NCI-H69 (cell line): ENCODE data around the gene RNASET2.
"Not testable (repeated sequence)": the region's sequence is repeated elsewhere in the genome, so short reads cannot be mapped to it uniquely, and the experiment has no call there.

ENCODE experiments used
- DNase-seq: peaks from one replicate; lab custom pipeline; 2025; lab: John Stamatoyannopoulos, UW

The RNASET2 gene

GRCh38 chr6:166927240-166927934 lies 29.0 kb downstream of the RNASET2 start:
- no peak for DNase-seq

- DNase-seq = no peak
Observed at GRCh38 chr6:166926748-166927147, 29.6 kb downstream of the RNASET2 start.

GRCh38 chr6:166925141-166925996 lies 31.0 kb downstream of the RNASET2 start:
- DNase-seq = no peak

GRCh38 chr6:166924531-166924930 lies 31.8 kb downstream of the RNASET2 start:
- DNase-seq = no peak

- no peak for DNase-seq
Observed at GRCh38 chr6:166922937-166923336, 33.4 kb downstream of the RNASET2 start.

GRCh38 chr6:166921570-166921969 lies 34.8 kb downstream of the RNASET2 start:
- DNase-seq = no peak

GRCh38 chr6:166916824-166917223 lies 39.5 kb downstream of the RNASET2 start:
- no peak for DNase-seq

GRCh38 chr6:166915484-166915883 lies 40.9 kb downstream of the RNASET2 start:
- not testable (repeated sequence) for DNase-seq

GRCh38 chr6:166914952-166915351 lies 41.4 kb downstream of the RNASET2 start:
- DNase-seq = not testable (repeated sequence)

GRCh38 chr6:166911248-166911677 lies 45.1 kb downstream of the RNASET2 start:
- no peak for DNase-seq

- DNase-seq = no peak
Observed at GRCh38 chr6:166910601-166911000, 45.7 kb downstream of the RNASET2 start.

- no peak for DNase-seq
Observed at GRCh38 chr6:166908811-166909210, 47.5 kb downstream of the RNASET2 start.

GRCh38 chr6:166907871-166908806 lies 48.2 kb downstream of the RNASET2 start:
- DNase-seq = no peak

GRCh38 chr6:166907373-166907841 lies 48.9 kb downstream of the RNASET2 start:
- DNase-seq = no peak

- no peak for DNase-seq
Observed at GRCh38 chr6:166906376-166907044, 49.8 kb downstream of the RNASET2 start.

GRCh38 chr6:166905505-166906134 lies 50.7 kb downstream of the RNASET2 start:
- DNase-seq = no peak

GRCh38 chr6:166905013-166905412 lies 51.3 kb downstream of the RNASET2 start:
- DNase-seq = no peak

GRCh38 chr6:166904101-166904746 lies 52.1 kb downstream of the RNASET2 start:
- DNase-seq = peak; percentile 74

- DNase-seq = no peak
Observed at GRCh38 chr6:166903500-166903899, 52.9 kb downstream of the RNASET2 start.

GRCh38 chr6:166903027-166903426 lies 53.3 kb downstream of the RNASET2 start:
- no peak for DNase-seq
